K562 (cell line): ENCODE data around the gene ACAA2. TPM values are rescaled to one million over a fixed set of nuclear protein-coding genes. Genes with fewer than 3 reads are reported as not detected.

Source experiments
- ATAC-seq: fragments of 200-7000 bp; cut with Tn5 transposase; 3 replicates; pipeline ENCODE4 v1.9.1; 2020; ENCODE audit warnings: moderate library complexity
- BruUV-seq: library from RNA; stranded (reverse); fragments of 400-500 nt; replicated peaks from 2 replicates; lab custom pipeline; 2021; lab: Mats Ljungman, UMichigan
- CTCF ChIA-PET: fragments of 300-600 bp; formaldehyde crosslinking; extraction: SDS; loops from one replicate; lab custom pipeline; 2021; ENCODE audit warnings: low intra/inter-chr PET ratio; lab: Yijun Ruan, JAX
- POLR2A ChIA-PET: fragments of 300-600, 350-650 bp; sonication (Branson Sonifier 250); formaldehyde crosslinking; extraction: SDS; loops from one replicate; lab custom pipeline; 2021; ENCODE audit warnings: antibody characterized with exemption, inconsistent platforms; lab: Yijun Ruan, JAX
- DNase-seq, 4 experiments: peaks; one replicate each; pipeline versions ENCODE4 v3.0.0 to v3.0.0-alpha.2; 2011 to 2018; ENCODE audit warnings: low spot score in 3 of 4, mixed read lengths in 3 of 4; ENCODE audit errors: extremely low read depth in 1 of 4
- FAIRE-seq: peaks from 2 replicates; lab custom pipeline; 2011; peaks lifted over from hg19 to GRCh38; lab: Jason Lieb, UNC
- H2AFZ ChIP-seq: 2 replicates; pipeline ENCODE4 v1.6.0; 2011; ENCODE audit warnings: low read depth, low read length, control low read depth, inconsistent platforms
- H3K27ac ChIP-seq: fragments of 200-600 bp; 3 replicates; pipeline ENCODE4 v1.8.0; 2011; ENCODE audit warnings: low read depth, mild to moderate bottlenecking, control low read depth, inconsistent platforms, low read length, moderate library complexity, mixed read lengths; ENCODE audit errors: extremely low read depth
- H3K27me3 ChIP-seq, 2 experiments: fragments of 300-600 bp in 1 of 2; 2 replicates in 1 of 2; 3 replicates in 1 of 2; pipeline versions ENCODE4 v1.6.0 to v1.8.0; 2011; ENCODE audit warnings: inconsistent platforms in 2 of 2, low read length in 2 of 2, mild to moderate bottlenecking in 1 of 2, mixed read lengths in 1 of 2, moderate library complexity in 1 of 2; ENCODE audit not compliant: control insufficient read depth in 2 of 2, insufficient read depth in 2 of 2
- H3K36me3 ChIP-seq: fragments of 300-600 bp; 3 replicates; pipeline ENCODE4 v1.8.0; 2011; ENCODE audit warnings: mild to moderate bottlenecking, low read length, inconsistent platforms; ENCODE audit not compliant: control insufficient read depth, insufficient read depth
- H3K4me1 ChIP-seq, 2 experiments: fragments of 200-600 bp in 1 of 2; replicated peaks in 1 of 2; 2 replicates in 1 of 2; 3 replicates in 1 of 2; pipeline versions ENCODE4 v1.5.1 to v1.8.0; 2011; ENCODE audit warnings: inconsistent platforms in 2 of 2, low read length in 2 of 2, mild to moderate bottlenecking in 1 of 2, mixed read lengths in 1 of 2, moderate library complexity in 1 of 2; ENCODE audit not compliant: control insufficient read depth in 2 of 2, insufficient read depth in 2 of 2
- H3K4me2 ChIP-seq: 2 replicates; pipeline ENCODE4 v1.6.1; 2011; ENCODE audit warnings: low read length, control low read depth, inconsistent platforms, mixed read lengths; ENCODE audit not compliant: insufficient read depth
- H3K4me3 ChIP-seq: fragments of 200-600 bp; sonication (generic), shearing (Covaris generic); 2 replicates; pipeline ENCODE4 v1.5.1; 2016; ENCODE audit warnings: control low read depth, inconsistent platforms
- H3K79me2 ChIP-seq: fragments of 200-600 bp; 3 replicates; pipeline ENCODE4 v1.8.0; 2011; ENCODE audit warnings: low read length, inconsistent platforms; ENCODE audit not compliant: control insufficient read depth, insufficient read depth
- H3K9ac ChIP-seq, 2 experiments: 2 replicates each; pipeline versions ENCODE4 v1.6.0 to v1.6.1; 2011; ENCODE audit warnings: low read depth in 2 of 2, low read length in 2 of 2, control low read depth in 1 of 2, inconsistent platforms in 1 of 2, mild to moderate bottlenecking in 1 of 2, mixed read lengths in 1 of 2; ENCODE audit not compliant: insufficient read depth in 1 of 2
- H3K9me1 ChIP-seq: one replicate; pipeline ENCODE4 v1.6.0; 2011; ENCODE audit warnings: inconsistent platforms, mild to moderate bottlenecking, low read length, moderate library complexity; ENCODE audit not compliant: control insufficient read depth, insufficient read depth
- H3K9me3 ChIP-seq: replicated peaks from 2 replicates; pipeline ENCODE4 v1.5.1; 2011; ENCODE audit warnings: low read depth, low read length, inconsistent platforms; ENCODE audit not compliant: control insufficient read depth, insufficient read depth
- H4K20me1 ChIP-seq: replicated peaks from 2 replicates; pipeline ENCODE4 v1.6.1; 2011; ENCODE audit warnings: low read length, inconsistent platforms, mixed read lengths; ENCODE audit not compliant: control insufficient read depth, insufficient read depth
- DDX20 ChIP-seq: fragments of 450-650 bp; IDR thresholded peaks from 2 replicates; pipeline ENCODE4 v1.6.1; 2016; ENCODE audit warnings: missing genetic modification characterization, low read depth, mild to moderate bottlenecking, missing compliant biosample characterization, moderate library complexity
- NCOR1 ChIP-seq: fragments of 450-650 bp; IDR thresholded peaks from 2 replicates; pipeline ENCODE4 v1.6.1; 2016; ENCODE audit warnings: mild to moderate bottlenecking, moderate library complexity
- NR4A1 ChIP-seq, 2 experiments: fragments of 250-450 bp in 1 of 2; fragments of 450-650 bp in 1 of 2; sonication (Bioruptor Pico) in 1 of 2; IDR thresholded peaks; 2 replicates each; pipeline versions ENCODE4 v1.4.0 to v1.6.1; 2016 to 2020; ENCODE audit warnings: mild to moderate bottlenecking in 2 of 2, missing compliant biosample characterization in 1 of 2, missing genetic modification characterization in 1 of 2, moderate library complexity in 1 of 2
- ZFP1 ChIP-seq: fragments of 450-650 bp; formaldehyde crosslinking; IDR thresholded peaks from 2 replicates; pipeline ENCODE4 v1.4.0; 2020; ENCODE audit warnings: mild to moderate bottlenecking, mixed read lengths
- ZNF316 ChIP-seq: fragments of 450-650 bp; IDR thresholded peaks from 2 replicates; pipeline ENCODE4 v1.6.1; 2016
- ZNF583 ChIP-seq: fragments of 250-450 bp; sonication (Bioruptor Pico); IDR thresholded peaks from 2 replicates; pipeline ENCODE4 v1.4.0; 2020
- ZNF644 ChIP-seq: fragments of 200-800 bp; sonication (Bioruptor generic); IDR thresholded peaks from 2 replicates; pipeline ENCODE4 v1.6.1; 2016; ENCODE audit warnings: low read depth, missing genetic modification characterization, missing compliant biosample characterization
- ZNF778 ChIP-seq: fragments of 450-650 bp; formaldehyde crosslinking; IDR thresholded peaks from 2 replicates; pipeline ENCODE4 v1.4.0; 2020; ENCODE audit warnings: mild to moderate bottlenecking, moderate library complexity
- ZSCAN32 ChIP-seq: fragments of 450-650 bp; formaldehyde crosslinking; IDR thresholded peaks from 2 replicates; pipeline ENCODE4 v1.4.0; 2020; ENCODE audit warnings: mild to moderate bottlenecking, moderate library complexity
- WGBS: fragments of 100-300 bp; shearing (Covaris generic); methylation state at CpG from one replicate; pipeline ENCODE4 v1.1.6; 2016; ENCODE audit warnings: low coverage, mixed read lengths; ENCODE audit not compliant: insufficient coverage; ENCODE audit errors: missing lambda C conversion rate; 5-methylcytosine and 5-hydroxymethylcytosine counted together
- in situ Hi-C: fragments of 300-500 bp; cut with MboI; formaldehyde crosslinking; loops from 4 replicates; pipeline ENCODE4 v1.15.0; 2018; ENCODE audit warnings: inconsistent platforms, mixed read lengths
- intact Hi-C: fragments of 100-400 bp; cut with micrococcal nuclease; formaldehyde crosslinking; loops from 2 replicates; pipeline ENCODE4 v1.14.2; 2022
- polyA plus RNA-seq, 8 experiments: library from polyadenylated mRNA; depleted of rRNA in 4 of 8; stranded (reverse) in 5 of 8; unstranded in 3 of 8; fragments of >200 nt; fragmentation: Nextera tagmentation in 2 of 8; fragmentation: Illumina TruSeq in 1 of 8; extraction: Ambion mirVana in 2 of 8; extraction: Trizol in 1 of 8; gene quantifications; 2 replicates each; pipeline versions ENCODE4 v1.2.1 to v1.2.3, GENCODE V29; 2011 to 2014; ENCODE audit warnings: inconsistent platforms in 1 of 8, missing spikeins in 1 of 8
- total RNA-seq, 7 experiments: library from RNA; depleted of rRNA in 6 of 7; stranded (reverse); fragments of >200 nt in 6 of 7; fragmentation: Illumina TruSeq in 2 of 7; extraction: Trizol in 2 of 7; gene quantifications; 2 replicates each; pipeline versions ENCODE4 v1.2.1 to v1.2.3, GENCODE V29; 2011 to 2021; ENCODE audit warnings: low replicate concordance in 1 of 7
- TF ChIP-seq, protein P1 (sequence below): sonication (generic); formaldehyde crosslinking; IDR thresholded peaks from 2 replicates; pipeline ENCODE4 v1.8.0; 2023; ENCODE audit warnings: missing genetic modification reagents, mild to moderate bottlenecking, borderline replicate concordance

The ACAA2 gene
- total and polyA plus RNA-seq, 9 of the 15 experiments (the other 6 are each of a cell fraction or from before 2014, with no cell fraction given): 13.2 to 31.5 (median 21.7) TPM

DNA sequence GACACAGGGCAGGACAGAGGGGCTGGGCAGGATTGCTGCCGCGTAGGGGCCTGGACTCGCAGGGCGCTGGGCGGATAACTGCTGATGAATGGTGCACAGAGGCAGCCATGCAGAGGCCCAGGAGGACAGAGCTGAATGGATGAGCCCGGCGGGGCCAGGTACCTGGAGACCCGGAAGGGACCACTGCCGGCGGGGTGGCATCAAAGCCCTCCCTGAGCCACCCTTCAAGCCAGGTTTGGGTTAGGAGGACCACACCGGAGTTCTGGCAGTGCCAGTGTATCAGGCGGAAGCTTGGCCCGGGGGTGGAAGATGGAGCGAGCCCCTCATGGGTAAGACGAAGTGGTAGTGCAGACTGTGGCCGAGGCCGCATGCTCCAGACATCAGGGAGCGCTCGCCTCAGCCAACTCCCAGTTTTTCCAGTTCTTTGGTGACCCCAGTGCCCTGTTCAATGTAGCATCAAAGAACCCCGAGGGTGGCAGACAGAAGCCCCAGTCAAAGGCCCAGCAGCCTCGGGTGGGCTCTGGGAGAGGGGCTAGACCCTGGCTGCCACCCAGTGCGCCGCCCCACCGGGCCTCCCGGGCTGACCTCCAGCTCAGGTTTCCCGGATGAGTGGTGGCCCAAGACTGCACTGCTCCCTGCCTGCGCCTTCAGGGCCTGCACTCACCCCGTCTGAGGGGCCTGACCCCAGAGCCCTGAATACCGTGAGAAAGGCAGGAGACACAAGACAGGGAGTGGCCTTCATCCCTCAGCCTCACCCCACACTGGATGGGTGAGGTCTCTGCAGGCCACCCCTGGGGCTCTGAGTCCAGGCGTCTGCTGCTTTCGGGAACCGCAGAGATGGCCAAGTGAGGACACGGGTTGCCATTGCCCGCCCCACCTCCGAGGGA, 50.9 kb downstream of the ACAA2 start:
- Histone ChIP-seq H4K20me1 (no peaks in the 10 kb centered on the region), H3K36me3 (no peaks in the 10 kb centered on the region), H3K27ac (no peak overlapping the region), H2AFZ (no peak overlapping the region), H3K4me3 (no peak overlapping the region), H3K4me1 (peaks cover 0 to 12% of the 10 kb centered on the region in 2 experiments; a peak in 3 of 5 replicates), H3K27me3 (peaks cover 0 to 3% of the 10 kb centered on the region in 2 experiments; a peak in 1 of 5 replicates), H3K9me3 (no peaks in the 10 kb centered on the region), H3K4me2 (no peak overlapping the region), H3K79me2 (no peaks in the 10 kb centered on the region), H3K9me1 (peaks cover 2% of the 10 kb centered on the region), H3K9ac (no peak overlapping the region)
- ChIA-PET CTCF (no interaction called here), POLR2A (no interaction called here)
- in situ Hi-C loops (no loop called here), intact Hi-C loops (loop anchor here (10.0 kb wide), 2 partner anchors 92 to 208 kb away; no protein-coding TSS in a partner anchor)
- FAIRE-seq (no peak), DNase-seq (no peak), ATAC-seq (peak; percentile 13; the same call in 1 of the 3 replicates)
- no peak for TF ChIP-seq DDX20 (tag)
- no peak for TF ChIP-seq ZSCAN32 (CRISPR knock-in tag)
- TF ChIP-seq ZNF316: no peak
- TF ChIP-seq, protein P1, sequence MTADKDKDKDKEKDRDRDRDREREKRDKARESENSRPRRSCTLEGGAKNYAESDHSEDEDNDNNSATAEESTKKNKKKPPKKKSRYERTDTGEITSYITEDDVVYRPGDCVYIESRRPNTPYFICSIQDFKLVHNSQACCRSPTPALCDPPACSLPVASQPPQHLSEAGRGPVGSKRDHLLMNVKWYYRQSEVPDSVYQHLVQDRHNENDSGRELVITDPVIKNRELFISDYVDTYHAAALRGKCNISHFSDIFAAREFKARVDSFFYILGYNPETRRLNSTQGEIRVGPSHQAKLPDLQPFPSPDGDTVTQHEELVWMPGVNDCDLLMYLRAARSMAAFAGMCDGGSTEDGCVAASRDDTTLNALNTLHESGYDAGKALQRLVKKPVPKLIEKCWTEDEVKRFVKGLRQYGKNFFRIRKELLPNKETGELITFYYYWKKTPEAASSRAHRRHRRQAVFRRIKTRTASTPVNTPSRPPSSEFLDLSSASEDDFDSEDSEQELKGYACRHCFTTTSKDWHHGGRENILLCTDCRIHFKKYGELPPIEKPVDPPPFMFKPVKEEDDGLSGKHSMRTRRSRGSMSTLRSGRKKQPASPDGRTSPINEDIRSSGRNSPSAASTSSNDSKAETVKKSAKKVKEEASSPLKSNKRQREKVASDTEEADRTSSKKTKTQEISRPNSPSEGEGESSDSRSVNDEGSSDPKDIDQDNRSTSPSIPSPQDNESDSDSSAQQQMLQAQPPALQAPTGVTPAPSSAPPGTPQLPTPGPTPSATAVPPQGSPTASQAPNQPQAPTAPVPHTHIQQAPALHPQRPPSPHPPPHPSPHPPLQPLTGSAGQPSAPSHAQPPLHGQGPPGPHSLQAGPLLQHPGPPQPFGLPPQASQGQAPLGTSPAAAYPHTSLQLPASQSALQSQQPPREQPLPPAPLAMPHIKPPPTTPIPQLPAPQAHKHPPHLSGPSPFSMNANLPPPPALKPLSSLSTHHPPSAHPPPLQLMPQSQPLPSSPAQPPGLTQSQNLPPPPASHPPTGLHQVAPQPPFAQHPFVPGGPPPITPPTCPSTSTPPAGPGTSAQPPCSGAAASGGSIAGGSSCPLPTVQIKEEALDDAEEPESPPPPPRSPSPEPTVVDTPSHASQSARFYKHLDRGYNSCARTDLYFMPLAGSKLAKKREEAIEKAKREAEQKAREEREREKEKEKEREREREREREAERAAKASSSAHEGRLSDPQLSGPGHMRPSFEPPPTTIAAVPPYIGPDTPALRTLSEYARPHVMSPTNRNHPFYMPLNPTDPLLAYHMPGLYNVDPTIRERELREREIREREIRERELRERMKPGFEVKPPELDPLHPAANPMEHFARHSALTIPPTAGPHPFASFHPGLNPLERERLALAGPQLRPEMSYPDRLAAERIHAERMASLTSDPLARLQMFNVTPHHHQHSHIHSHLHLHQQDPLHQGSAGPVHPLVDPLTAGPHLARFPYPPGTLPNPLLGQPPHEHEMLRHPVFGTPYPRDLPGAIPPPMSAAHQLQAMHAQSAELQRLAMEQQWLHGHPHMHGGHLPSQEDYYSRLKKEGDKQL (CRISPR knock-in tag): no peak
- TF ChIP-seq NR4A1 (CRISPR knock-in tag; IDR thresholded peaks at IDR 0.05): no peak
- TF ChIP-seq NR4A1 (tag; IDR thresholded peaks at IDR 0.05): no peak
- TF ChIP-seq ZNF778 (CRISPR knock-in tag): no peak
- no peak for TF ChIP-seq NCOR1
- TF ChIP-seq ZNF583 (CRISPR knock-in tag): no peak
- no peak for TF ChIP-seq ZNF644 (tag)
- TF ChIP-seq ZFP1: no peak
- BruUV-seq: no TSS peak
- WGBS: 22% methylated on average over 18 of the region's 35 CpGs
